ENCODE results near the gene TUBGCP2. TPM values are rescaled to one million over a fixed set of nuclear protein-coding genes. Genes with fewer than 3 reads are reported as not detected.
A peak's percentile ranks its signal among the peaks of the same experiment; 100 is the strongest.

Gene TUBGCP2
- total and polyA plus RNA-seq, 2 of the 13 experiments (the other 11 are each of a cell fraction or from before 2014, with no cell fraction given): 21.3 to 34.5 TPM

DNA sequence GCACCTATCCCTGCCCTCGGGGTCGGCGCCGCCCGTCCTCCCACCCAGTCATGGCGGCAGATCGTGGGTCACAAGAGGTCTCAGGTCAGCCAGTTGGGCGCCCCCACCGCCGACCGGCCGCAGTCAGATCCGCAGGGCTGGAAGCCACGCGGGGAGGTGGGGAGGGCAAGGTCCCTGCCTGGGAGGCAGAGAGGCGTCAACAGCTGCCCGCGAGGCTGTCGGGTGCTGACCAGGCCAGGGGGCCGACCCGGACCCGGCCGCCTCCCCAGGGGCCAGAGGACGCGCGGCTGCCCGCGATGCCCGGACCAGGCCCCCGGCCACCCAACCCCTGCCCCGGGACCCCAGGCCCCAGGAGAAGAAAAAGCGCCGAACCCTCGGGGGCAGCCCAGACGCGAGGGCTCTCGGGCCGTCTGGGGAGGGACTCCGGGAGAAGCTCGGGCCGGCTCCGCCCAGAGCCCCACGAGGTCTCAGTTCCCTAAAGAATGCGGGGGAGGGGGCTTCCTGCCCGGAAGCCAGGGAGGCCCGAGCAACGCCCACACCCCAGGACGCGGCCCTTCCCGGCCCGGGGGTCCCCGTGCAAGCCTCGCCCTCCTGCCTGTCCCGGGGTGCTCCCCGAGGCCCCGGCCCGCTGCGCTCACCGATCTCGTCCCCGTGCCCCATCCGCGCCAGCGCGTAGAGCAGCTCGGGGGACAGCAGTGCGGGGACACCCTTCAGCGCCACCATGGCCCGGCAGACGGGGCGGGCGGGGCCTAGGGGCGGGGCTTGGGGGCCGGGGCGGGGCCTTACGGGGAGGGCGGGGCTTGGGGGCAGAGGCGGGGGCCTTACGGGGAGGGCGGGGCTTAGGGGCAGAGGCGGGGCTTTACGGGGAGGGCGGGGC is 48.9 kb upstream of the TUBGCP2 start, which contains the start of gene FUOM (continued):
- TF ChIP-seq AKNA (CRISPR knock-in tag; IDR thresholded peaks at IDR 0.05; ENCODE audit: borderline replicate concordance) (no peak), TMF1 (CRISPR knock-in tag; IDR thresholded peaks at IDR 0.05; ENCODE audit: low read depth) (peak; percentile 32; the same call in 1 of the 2 replicates), ZNF337 (CRISPR knock-in tag; IDR thresholded peaks at IDR 0.05; ENCODE audit: borderline replicate concordance, low read depth) (peak; percentile 38; the same call in 1 of the 2 replicates), E2F2 (CRISPR knock-in tag; IDR thresholded peaks at IDR 0.05; ENCODE audit: borderline replicate concordance) (no peak), ZNF570 (CRISPR knock-in tag; IDR thresholded peaks at IDR 0.05; ENCODE audit: borderline replicate concordance) (no peak), PHF21A (CRISPR knock-in tag; IDR thresholded peaks at IDR 0.05) (peak; percentile 64; the same call in 1 of the 2 replicates), YEATS2 (CRISPR knock-in tag; IDR thresholded peaks at IDR 0.05; ENCODE audit: borderline replicate concordance) (no peak), JUND (CRISPR knock-in tag; IDR thresholded peaks at IDR 0.05) (no peak), ZNF766 (CRISPR knock-in tag; IDR thresholded peaks at IDR 0.05; ENCODE audit: borderline replicate concordance) (0 out of 2 replicates have a peak, but pooled peaks have one; percentile 50), ZNF777 (CRISPR knock-in tag; IDR thresholded peaks at IDR 0.05) (peak; percentile 79), ETV5 (CRISPR knock-in tag; IDR thresholded peaks at IDR 0.05; ENCODE audit: borderline replicate concordance) (peak; percentile 86), POLR2AphosphoS2 (IDR thresholded peaks at IDR 0.05; ENCODE audit: low read depth, low read length) (no peak), STAT6 (CRISPR knock-in tag; IDR thresholded peaks at IDR 0.05; ENCODE audit: borderline replicate concordance) (0 out of 2 replicates have a peak, but pooled peaks have one; percentile 37), ZNF775 (CRISPR knock-in tag; IDR thresholded peaks at IDR 0.05; ENCODE audit: borderline replicate concordance) (no peak), ATF4 (CRISPR knock-in tag; IDR thresholded peaks at IDR 0.05) (no peak), HDAC2 (CRISPR knock-in tag; IDR thresholded peaks at IDR 0.05) (peak; percentile 39; the same call in 1 of the 2 replicates), SAP130 (CRISPR knock-in tag; IDR thresholded peaks at IDR 0.05; ENCODE audit: low read depth) (peak; percentile 61), MED1 (CRISPR knock-in tag; IDR thresholded peaks at IDR 0.05) (no peak)
